ELR (cell line): ENCODE measurements around the gene GPR50.

Experiments
- DNase-seq: peaks from one replicate; pipeline ENCODE4 v3.0.0-alpha.2; 2015; ENCODE audit warnings: low read depth

The GPR50 gene

DNA sequence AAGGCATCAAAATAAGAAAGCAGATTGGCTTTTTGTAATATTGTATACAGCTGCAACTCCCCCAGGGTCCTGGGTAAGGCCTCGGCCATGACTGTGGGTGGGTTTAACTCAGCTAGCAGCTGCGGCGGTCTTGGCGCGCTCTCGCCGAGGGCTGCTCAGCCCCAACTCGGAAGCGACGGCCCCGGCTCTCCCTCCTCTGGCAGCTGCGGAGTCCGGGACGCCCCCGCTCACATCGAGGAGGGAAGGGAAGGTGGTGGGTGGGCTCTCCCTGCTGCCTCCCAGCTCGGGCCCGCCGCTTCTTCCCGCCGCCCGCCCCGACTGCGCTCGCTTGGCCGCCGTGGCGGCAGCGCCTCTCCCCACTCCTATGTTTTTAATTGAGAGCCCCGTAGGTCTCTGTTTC is 51.2 kb downstream of the GPR50 start:
- DNase-seq = no peak

DNA sequence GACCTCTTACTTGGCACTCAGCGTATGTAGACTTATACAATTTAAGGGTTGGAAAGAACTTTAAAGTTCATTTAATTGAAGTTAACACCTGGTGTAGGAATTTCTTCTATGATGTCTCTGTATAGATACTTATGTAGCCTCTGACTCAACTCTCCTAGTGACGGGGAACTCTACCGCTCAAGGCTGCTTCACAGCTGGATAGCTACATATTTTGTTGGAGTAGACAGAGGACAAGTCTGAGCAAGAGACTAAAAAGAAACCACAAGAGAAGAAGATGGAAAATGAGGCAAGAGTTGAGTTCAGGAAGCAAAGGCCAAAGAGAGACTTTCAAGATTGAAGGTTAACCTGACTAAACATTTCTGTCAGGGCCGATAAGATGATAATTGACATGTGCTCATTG is 52.6 kb downstream of the GPR50 start:
- no peak for DNase-seq
